ENCODE measurements around the gene PCDHGA11.
"Not testable (repeated sequence)": the region's sequence is repeated elsewhere in the genome, so short reads cannot be mapped to it uniquely, and the experiment has no call there.

The PCDHGA11 gene

DNA sequence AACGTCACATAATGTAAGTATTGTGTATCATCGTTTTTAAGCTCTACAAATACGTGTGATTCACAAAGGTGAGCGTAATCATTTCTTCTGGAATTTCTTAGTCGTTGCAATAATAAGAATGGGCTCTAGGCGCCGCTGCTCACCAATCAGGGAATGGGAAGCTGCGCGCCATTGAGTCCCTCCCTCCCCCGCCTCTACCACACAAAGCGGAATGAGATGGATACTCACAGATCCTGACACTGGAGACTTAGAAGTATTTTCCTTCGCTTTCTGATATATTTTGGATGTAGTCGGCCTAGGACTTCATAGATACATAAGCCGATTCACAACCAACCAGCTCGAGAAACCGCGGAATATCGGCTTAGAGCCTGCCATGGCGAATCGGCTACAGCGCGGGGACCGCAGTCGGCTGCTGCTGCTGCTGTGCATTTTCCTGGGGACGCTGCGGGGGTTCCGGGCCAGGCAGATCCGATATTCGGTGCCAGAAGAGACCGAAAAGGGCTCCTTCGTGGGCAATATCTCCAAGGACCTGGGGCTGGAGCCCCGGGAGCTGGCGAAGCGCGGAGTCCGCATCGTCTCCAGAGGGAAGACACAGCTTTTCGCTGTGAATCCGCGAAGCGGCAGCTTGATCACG lies at the start of gene PCDHGA11:
TSS of gene PCDHGA11 (plus strand) at position 197 of the 634 bp plus-strand sequence. CDS start at position 374, 177 bp downstream.
- no peak for DNase-seq

DNA sequence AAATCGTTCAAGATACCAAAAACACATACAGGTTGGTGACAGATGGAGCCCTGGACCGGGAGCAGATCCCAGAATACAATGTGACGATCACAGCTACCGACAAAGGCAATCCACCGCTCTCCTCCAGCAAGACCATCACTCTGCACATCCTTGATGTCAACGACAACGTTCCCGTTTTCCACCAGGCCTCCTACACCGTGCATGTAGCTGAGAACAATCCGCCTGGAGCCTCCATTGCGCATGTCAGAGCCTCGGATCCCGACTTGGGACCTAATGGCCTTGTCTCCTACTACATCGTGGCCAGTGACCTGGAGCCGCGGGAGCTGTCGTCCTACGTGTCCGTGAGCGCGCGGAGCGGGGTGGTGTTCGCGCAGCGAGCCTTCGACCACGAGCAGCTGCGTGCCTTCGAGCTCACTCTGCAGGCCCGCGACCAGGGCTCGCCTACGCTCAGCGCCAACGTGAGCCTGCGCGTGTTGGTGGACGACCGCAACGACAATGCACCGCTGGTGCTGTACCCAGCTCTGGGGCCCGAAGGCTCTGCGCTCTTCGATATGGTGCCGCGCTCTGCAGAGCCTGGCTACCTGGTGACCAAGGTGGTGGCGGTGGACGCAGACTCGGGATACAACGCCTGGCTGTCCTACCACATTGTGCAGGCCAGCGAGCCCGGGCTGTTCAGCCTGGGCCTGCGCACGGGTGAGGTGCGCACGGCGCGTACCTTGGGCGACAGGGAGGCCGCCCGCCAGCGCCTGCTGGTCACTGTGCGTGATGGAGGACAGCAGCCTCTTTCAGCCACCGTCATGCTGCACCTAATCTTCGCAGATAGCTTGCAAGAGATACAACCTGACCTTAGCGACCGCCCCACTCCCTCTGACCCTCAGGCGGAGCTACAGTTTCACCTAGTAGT lies 49.0 kb upstream of the PCDHGA11 start:
- no peak for DNase-seq

DNA sequence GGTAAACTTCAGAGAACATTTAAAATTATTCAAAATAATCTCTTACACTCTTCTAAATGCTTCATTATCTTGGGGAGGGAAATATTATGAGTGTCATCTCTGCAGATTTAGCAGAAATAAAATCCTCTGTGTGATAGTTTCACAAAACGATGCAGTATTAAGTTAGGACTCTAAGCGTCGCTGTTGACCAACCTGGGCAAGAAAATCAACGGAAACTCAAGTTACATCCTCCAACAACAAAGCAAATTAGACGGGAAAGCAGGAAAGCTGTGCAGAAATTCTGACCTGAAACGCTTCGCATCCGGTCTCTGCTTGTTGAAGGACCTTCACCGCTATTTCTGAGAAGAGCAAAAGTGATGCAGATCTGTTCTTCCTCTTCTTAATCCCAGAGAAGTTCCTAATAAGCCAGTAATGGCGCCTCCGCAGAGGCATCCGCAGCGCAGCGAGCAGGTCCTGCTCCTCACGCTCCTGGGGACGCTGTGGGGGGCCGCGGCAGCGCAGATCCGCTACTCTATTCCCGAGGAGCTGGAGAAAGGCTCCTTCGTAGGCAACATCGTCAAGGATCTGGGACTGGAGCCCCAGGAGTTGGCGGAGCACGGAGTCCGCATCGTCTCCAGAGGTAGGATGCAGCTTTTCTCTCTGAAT lies 47.1 kb upstream of the PCDHGA11 start, which contains the start of gene PCDHGA6:
TSS of gene PCDHGA6 (plus strand) at position 219 of the 645 bp plus-strand sequence. CDS start at position 412, 193 bp downstream.
- no peak for DNase-seq

DNA sequence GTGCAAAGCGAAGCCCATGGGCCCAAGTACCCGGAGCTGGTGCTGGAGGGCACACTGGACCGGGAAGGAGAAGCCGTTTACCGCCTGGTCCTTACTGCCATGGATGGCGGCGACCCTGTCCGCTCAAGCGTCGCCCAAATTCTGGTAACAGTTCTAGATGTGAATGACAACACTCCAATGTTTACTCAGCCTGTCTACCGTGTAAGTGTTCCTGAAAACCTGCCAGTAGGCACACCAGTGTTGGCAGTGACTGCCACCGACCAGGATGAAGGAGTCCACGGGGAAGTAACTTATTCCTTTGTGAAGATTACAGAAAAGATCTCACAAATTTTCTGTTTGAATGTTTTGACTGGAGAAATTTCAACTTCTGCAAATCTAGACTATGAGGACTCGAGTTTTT lies 46.2 kb upstream of the PCDHGA11 start:
- DNase-seq, result no peak

DNA sequence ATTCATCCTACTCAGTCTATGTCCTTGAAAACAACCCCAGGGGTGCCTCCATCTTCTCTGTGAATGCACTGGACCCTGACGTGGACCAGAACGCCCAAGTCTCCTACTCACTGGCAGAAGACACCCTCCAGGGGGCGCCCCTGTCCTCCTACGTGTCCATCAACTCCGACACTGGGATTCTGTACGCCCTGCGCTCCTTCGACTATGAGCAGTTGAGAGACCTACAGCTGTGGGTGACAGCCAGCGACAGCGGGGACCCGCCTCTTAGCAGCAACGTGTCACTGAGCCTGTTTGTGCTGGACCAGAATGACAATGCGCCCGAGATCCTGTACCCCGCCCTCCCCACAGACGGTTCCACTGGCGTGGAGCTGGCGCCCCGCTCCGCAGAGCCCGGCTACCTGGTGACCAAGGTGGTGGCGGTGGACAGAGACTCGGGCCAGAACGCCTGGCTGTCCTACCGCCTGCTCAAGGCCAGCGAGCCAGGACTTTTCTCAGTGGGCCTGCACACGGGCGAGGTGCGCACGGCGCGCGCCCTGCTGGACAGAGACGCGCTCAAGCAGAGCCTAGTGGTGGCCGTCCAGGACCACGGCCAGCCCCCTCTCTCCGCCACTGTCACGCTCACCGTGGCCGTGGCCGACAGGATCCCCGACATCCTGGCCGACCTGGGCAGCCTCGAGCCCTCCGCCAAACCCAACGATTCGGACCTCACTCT lies 45.3 kb upstream of the PCDHGA11 start:
- not testable (repeated sequence) for DNase-seq

DNA sequence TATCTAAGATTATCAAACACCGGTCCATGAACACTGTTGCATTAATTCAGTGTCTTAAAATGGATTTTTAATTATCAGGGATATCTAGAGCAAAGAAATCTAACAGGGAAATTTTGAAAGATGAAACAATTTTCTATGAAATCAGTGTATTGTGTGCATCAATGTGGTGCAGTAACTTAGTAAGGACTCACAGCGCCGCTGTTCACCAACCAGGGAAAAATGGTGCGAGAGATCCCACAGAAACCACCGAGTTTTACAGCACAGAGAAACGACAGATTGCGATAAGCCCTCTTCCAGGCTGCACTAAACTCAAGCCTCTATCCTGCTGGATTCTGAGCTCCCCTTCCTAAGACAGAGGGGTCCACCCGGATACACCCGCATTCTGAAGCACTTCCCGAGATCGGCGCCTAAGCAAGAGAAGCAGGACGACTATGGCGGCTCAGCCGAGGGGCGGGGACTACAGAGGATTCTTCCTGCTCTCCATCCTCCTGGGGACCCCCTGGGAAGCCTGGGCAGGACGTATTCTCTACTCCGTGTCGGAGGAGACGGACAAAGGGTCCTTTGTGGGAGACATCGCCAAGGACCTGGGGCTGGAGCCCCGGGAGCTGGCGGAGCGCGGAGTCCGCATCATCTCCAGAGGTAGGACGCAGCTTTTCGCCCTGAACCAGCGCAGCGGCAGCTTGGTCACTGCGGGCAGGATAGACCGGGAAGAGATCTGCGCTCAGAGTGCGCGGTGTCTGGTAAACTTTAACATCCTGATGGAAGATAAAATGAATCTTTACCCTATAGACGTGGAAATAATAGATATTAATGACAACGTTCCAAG lies 38.2 kb upstream of the PCDHGA11 start, which contains the start of gene PCDHGA7:
TSS of gene PCDHGA7 (plus strand) at position 274 of the 826 bp plus-strand sequence. CDS start at position 432, 158 bp downstream.
- no peak for DNase-seq

DNA sequence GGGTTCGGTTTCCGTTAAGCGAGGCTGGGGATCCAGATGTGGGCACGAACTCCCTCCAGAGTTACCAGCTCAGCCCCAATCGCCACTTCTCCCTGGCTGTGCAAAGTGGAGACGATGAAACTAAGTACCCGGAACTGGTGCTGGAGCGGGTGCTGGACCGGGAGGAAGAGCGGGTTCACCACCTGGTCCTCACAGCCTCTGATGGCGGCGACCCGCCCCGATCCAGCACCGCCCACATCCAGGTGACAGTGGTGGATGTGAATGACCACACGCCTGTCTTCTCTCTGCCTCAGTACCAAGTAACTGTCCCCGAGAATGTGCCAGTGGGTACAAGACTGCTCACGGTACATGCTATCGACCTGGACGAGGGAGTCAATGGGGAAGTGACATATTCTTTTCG lies 37.5 kb upstream of the PCDHGA11 start:
- no peak for DNase-seq

DNA sequence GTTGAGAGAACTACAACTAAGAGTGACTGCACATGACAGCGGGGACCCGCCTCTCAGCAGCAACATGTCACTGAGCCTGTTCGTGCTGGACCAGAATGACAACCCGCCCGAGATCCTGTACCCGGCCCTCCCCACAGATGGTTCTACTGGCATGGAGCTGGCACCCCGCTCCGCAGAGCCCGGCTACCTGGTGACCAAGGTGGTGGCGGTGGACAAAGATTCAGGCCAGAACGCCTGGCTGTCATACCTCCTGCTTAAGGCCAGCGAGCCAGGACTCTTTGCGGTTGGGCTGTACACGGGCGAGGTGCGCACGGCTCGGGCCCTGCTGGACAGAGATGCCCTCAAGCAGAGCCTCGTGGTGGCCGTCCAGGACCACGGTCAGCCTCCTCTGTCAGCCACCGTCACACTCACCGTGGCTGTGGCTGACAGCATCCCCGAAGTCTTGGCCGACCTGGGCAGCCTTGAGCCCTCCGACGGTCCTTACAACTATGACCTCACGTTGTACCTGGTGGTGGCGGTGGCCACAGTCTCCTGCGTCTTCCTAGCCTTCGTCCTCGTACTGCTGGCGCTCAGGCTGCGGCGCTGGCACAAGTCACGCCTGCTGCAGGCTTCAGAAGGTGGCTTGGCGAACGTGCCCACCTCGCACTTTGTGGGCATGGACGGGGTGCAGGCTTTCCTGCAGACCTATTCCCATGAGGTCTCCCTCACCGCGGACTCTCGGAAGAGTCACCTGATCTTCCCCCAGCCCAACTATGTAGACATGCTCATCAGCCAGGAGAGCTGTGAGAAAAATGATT lies 36.2 kb upstream of the PCDHGA11 start:
- DNase-seq, result no peak

DNA sequence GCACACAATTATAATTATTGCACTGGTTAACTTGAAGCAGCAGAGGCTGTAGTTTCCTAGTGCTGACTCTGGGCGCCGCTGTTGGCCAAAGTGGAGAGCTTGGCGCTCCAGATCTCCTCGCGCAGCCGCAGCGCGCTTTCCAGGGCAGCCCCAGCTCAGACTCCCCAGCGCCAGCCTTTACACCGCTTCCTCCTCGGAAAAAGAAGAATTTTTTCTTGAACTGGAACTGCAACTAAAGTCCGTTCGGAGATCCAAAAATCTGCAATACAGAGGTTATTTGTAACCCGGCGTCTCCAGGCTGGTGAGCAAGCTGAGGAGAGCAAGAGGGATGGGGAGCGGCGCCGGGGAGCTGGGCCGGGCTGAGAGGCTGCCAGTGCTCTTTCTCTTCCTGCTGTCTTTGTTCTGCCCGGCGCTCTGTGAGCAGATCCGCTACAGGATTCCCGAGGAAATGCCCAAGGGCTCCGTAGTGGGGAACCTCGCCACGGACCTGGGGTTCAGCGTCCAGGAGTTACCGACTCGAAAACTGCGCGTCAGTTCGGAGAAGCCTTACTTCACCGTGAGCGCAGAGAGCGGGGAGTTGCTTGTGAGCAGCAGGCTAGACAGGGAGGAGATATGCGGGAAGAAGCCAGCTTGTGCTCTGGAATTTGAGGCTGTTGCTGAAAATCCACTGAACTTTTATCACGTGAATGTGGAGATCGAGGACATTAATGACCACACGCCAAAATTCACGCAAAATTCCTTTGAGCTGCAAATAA lies 33.1 kb upstream of the PCDHGA11 start, which contains the start of gene PCDHGB4:
TSS of gene PCDHGB4 (plus strand) at position 142 of the 755 bp plus-strand sequence. CDS start at position 329, 187 bp downstream.
- DNase-seq, result not testable (repeated sequence)

DNA sequence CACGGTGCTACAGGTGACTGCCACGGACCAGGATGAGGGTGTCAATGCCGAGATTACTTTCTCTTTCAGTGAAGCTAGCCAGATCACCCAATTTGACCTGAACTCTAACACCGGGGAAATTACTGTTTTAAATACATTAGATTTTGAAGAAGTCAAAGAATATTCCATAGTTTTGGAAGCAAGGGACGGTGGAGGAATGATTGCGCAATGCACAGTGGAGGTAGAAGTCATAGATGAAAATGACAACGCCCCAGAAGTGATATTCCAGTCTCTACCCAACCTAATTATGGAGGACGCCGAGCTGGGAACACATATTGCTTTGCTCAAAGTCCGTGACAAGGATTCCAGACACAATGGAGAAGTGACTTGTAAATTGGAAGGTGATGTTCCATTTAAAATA lies 32.2 kb upstream of the PCDHGA11 start:
- no peak for DNase-seq

DNA sequence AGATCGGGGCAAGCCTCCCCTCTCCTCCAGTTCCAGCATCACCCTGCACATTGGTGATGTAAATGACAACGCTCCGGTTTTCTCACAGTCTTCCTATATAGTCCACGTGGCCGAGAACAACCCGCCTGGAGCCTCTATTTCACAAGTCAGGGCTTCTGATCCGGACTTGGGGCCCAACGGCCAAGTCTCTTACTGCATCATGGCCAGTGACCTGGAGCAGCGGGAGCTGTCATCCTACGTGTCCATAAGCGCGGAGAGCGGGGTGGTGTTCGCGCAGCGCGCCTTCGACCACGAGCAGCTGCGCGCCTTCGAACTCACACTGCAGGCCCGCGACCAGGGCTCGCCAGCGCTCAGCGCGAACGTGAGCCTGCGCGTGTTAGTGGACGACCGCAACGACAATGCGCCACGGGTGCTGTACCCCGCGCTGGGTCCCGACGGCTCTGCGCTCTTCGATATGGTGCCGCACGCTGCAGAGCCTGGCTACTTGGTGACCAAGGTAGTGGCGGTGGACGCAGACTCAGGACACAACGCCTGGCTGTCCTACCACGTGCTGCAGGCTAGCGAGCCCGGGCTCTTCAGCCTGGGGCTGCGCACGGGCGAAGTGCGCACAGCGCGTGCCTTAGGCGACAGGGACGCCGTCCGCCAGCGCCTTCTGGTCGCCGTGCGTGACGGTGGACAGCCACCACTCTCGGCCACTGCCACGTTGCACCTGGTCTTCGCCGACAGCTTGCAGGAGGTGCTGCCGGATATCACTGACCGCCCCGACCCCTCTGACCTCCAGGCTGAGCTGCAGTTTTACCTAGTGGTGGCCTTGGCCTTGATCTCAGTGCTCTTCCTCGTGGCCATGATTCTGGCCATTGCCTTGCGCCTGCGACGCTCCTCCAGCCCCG lies 31.5 kb upstream of the PCDHGA11 start:
- DNase-seq, result no peak

DNA sequence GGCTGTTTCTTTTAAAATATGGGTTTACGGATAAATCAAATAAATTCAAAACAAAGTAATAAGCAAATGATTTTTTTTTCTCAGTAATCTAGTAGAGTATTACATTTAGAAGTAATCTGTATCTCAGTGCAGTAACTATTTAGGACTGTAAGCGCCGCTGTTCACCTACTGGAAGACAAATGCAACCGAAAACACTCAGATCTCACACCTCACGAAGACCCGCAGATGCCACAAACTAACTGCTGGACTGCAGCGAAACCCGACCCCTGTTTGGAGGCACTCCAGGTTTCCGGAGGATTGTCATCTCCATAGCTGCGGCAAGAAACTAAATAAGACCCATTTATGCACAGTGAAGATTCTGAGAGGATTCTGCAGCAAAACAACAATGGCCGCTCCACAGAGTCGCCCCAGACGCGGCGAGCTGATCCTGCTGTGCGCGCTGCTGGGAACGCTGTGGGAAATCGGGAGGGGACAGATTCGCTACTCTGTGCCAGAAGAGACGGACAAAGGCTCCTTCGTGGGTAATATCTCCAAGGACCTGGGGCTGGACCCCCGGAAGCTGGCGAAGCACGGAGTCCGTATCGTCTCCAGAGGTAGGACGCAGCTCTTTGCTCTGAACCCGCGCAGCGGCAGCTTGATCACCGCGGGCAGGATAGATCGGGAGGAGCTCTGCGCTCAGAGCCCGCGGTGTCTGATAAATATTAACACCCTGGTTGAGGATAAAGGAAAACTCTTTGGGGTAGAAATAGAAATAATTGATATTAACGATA lies 28.2 kb upstream of the PCDHGA11 start, which contains the start of gene PCDHGA8:
TSS of gene PCDHGA8 (plus strand) at position 205 of the 770 bp plus-strand sequence. CDS start at position 386, 181 bp downstream.
- DNase-seq, result no peak

DNA sequence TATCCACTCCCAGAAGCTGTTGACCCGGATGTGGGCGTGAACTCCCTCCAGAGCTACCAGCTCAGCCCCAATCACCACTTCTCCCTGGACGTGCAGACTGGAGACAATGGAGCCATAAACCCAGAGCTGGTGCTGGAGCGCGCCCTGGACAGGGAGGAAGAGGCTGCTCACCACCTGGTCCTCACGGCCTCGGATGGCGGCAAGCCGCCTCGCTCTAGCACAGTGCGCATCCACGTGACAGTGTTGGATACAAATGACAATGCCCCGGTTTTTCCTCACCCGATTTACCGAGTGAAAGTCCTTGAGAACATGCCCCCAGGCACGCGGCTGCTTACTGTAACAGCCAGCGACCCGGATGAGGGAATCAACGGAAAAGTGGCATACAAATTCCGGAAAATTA lies 27.6 kb upstream of the PCDHGA11 start:
- DNase-seq, result no peak

DNA sequence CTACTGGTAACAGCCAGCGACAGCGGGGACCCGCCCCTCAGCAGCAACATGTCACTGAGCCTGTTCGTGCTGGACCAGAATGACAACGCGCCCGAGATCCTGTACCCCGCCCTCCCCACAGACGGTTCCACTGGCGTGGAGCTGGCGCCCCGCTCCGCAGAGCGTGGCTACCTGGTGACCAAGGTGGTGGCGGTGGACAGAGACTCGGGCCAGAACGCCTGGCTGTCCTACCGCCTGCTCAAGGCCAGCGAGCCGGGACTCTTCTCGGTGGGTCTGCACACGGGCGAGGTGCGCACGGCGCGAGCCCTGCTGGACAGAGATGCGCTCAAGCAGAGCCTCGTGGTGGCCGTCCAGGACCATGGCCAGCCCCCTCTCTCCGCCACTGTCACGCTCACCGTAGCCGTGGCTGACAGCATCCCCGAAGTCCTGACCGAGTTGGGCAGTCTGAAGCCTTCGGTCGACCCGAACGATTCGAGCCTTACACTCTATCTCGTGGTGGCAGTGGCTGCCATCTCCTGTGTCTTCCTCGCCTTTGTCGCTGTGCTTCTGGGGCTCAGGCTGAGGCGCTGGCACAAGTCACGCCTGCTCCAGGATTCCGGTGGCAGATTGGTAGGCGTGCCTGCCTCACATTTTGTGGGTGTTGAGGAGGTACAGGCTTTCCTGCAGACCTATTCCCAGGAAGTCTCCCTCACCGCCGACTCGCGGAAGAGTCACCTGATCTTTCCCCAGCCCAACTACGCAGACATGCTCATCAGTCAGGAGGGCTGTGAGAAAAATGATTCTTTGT lies 26.3 kb upstream of the PCDHGA11 start:
- DNase-seq, result not testable (repeated sequence)

DNA sequence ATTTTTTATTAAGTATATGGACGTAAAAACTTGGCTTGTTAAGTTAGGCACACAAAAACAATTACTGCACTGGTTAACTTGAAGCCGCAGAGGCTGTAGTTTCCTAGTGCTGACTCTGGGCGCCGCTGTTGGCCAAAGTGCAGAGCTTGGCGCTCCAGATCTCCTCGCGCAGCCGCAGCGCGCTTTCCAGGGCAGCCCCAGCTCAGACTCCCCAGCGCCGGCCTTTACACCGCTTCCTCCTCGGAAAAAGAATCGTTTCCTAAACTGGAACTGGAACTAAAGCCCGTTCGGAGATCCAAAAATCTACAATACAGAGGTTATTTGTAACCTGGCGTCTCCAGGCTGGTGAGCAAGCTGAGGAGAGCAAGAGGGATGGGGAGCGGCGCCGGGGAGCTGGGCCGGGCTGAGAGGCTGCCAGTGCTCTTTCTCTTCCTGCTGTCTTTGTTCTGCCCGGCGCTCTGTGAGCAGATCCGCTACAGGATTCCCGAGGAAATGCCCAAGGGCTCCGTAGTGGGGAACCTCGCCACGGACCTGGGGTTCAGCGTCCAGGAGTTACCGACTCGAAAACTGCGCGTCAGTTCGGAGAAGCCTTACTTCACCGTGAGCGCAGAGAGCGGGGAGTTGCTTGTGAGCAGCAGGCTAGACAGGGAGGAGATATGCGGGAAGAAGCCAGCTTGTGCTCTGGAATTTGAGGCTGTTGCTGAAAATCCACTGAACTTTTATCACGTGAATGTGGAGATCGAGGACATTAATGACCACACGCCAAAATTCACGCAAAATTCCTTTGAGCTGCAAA lies 22.9 kb upstream of the PCDHGA11 start, which contains the start of gene PCDHGB5:
TSS of gene PCDHGB5 (plus strand) at position 192 of the 796 bp plus-strand sequence. CDS start at position 373, 181 bp downstream.
- DNase-seq, result not testable (repeated sequence)

DNA sequence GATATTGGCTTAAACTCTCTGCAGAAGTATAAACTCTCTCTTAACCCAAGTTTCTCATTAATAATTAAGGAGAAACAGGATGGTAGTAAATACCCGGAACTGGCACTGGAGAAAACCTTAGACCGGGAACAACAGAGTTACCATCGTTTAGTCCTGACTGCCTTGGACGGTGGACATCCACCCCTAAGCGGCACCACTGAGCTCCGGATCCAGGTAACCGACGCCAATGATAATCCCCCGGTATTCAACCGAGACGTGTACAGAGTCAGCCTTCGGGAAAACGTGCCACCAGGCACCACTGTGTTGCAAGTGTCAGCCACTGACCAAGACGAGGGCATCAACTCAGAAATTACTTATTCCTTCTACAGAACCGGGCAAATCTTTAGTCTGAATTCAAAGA lies 22.2 kb upstream of the PCDHGA11 start:
- no peak for DNase-seq

Data from femur (tissue), 1 donor.